Psoas muscle (tissue), 8 donors: Measurements from ENCODE around the gene SMAD2. TPM values are rescaled to one million over a fixed set of nuclear protein-coding genes. Genes with fewer than 3 reads are reported as not detected.

Experiments used
- ATAC-seq, 4 donors: fragments of 200-7000 bp; cut with Tn5 transposase; one replicate each; pipeline ENCODE4 v1.9.1; 2020; ENCODE audit warnings: moderate library complexity in 3 of 4, mild to moderate bottlenecking in 2 of 4
- DNase-seq, 2 donors: peaks; one replicate each; pipeline ENCODE4 v3.0.0-alpha.2; 2020
- H3K27ac ChIP-seq: fragments of 200-600 bp; one replicate; pipeline ENCODE4 v1.8.0; 2022
- H3K27me3 ChIP-seq, 3 donors: fragments of 200-600 bp in 1 of 3; one replicate each; pipeline versions ENCODE4 v1.6.1 to v1.8.0; 2013 to 2022; ENCODE audit warnings: low read length in 2 of 3, mild to moderate bottlenecking in 2 of 3, moderate library complexity in 1 of 3; ENCODE audit not compliant: insufficient read depth in 3 of 3
- H3K36me3 ChIP-seq, 2 donors: fragments of 200-600 bp in 1 of 2; one replicate each; pipeline versions ENCODE4 v1.6.1 to v1.8.0; 2013 to 2022; ENCODE audit warnings: low read depth in 1 of 2, mild to moderate bottlenecking in 1 of 2, moderate library complexity in 1 of 2; ENCODE audit not compliant: insufficient read depth in 1 of 2
- H3K4me1 ChIP-seq: fragments of 200-600 bp; one replicate; pipeline ENCODE4 v1.8.0; 2022
- H3K4me3 ChIP-seq: fragments of 200-600 bp; one replicate; pipeline ENCODE4 v1.8.0; 2022; ENCODE audit warnings: mild to moderate bottlenecking
- H3K9me3 ChIP-seq: fragments of 200-600 bp; one replicate; pipeline ENCODE4 v1.8.0; 2022
- WGBS, 3 donors: extraction: QIAGEN DNeasy Blood & Tissue Kit; methylation state at CpG; one replicate each; pipeline versions ENCODE4 v1.1.6 to v1.1.7; 2013; 5-methylcytosine and 5-hydroxymethylcytosine counted together
- intact Hi-C, 2 donors: fragments of 100-400 bp; cut with DNase I; formaldehyde crosslinking; loops; one replicate each; pipeline versions ENCODE4 v1.11.0 to v1.14.2; 2022
- polyA plus RNA-seq, 3 donors: library from polyadenylated mRNA; stranded (reverse); fragments of 200-250 nt; gene quantifications; one replicate each; pipeline ENCODE4 v1.2.3, GENCODE V29; 2013
- total RNA-seq, 4 donors: library from RNA; stranded (reverse); fragmentation: NEBNext Ultra II Directional in 2 of 4; extraction: Animal tissue kit (Norgen Biotek cat#: 25700) in 2 of 4; gene quantifications; one replicate each; pipeline versions ENCODE4 v1.2.1 to v1.2.4, GENCODE V29; 2021 to 2023
- TF ChIP-seq, protein P1 (sequence below): fragments of 200-600 bp; IDR thresholded peaks from one replicate; pipeline ENCODE4 v1.8.0; 2022; ENCODE audit warnings: antibody characterized with exemption
- donor health status: healthy with polysubstance abuse.
- donor health status: DM: no; HTN: no; CAD: no; lungs with moderate emphysema.
- donor health status: Bipolar disorder and iron deficiency.
- donor health status: healthy.
- donor health status: DM: yes; HTN: yes; CAD: no.
- donor health status: DM: no; HTN: no; CAD: no.
- donor health status: DM: no; HTN: no; CAD: no.
- donor health status: DM: yes; HTN: yes; CAD: no.

The SMAD2 gene
- total and polyA plus RNA-seq, 7 donors = 28.3 to 76.4 (median 60.1) TPM

DNA sequence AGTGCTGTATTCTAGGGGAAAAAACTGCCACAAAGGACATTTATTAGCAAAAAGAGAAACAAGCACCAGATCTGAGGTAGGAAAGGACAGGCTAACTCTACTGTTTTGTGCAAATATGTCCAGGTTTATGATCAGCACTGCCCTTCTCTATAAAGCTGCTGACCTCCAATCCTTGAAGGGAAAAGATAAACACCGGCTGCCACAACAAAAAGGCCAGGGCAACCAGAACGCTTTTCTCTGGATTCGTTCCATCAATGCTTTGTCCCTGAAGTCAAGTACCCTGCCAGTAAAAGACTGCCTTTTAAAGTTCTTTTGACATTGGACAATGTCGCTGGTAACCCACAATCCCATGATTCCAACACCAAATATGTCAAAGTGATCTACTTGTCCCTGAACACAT lies 21.0 kb downstream of the SMAD2 start:
- ATAC-seq = no peak

DNA sequence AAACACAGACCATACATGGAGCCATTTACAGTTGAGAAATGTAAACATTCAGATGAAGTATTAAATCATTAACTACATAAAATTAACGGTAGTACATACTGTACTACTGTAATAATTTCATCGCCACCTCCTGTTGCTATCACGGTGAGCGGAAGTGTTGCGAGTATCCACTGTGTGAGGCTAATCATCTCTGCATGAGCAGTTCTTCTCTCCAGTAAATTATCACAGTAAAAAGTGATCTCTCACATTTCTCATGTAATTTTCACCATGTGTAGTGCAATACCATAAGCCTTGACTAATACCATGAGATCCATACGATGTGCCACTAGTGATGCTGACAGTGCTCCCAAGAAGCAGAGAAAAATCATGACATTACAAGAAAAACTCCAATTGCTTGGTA lies 21.9 kb downstream of the SMAD2 start:
- no peaks in the 10 kb centered on the region for H3K36me3 ChIP-seq
- 91 to 97% (median 95%) methylated on average over 6 of the region's 6 CpGs for WGBS, 3 donors
- ATAC-seq = no peak

More for the DNA sequence above, 21.0 kb downstream of the SMAD2 start:
- Histone ChIP-seq H3K4me3 (no peak overlapping the region), H3K4me1 (peaks cover 33% of the 10 kb centered on the region), H3K27ac (no peak overlapping the region), H3K9me3 (peaks cover 8% of the 10 kb centered on the region), H3K36me3 (no peaks in the 10 kb centered on the region), H3K27me3 (no peaks in the 10 kb centered on the region)
- DNase-seq = no peak
- WGBS, 3 donors = 62 to 68% (median 67%) methylated on average over 4 of the region's 4 CpGs
- intact Hi-C loops = no loop called here
- TF ChIP-seq, protein P1, sequence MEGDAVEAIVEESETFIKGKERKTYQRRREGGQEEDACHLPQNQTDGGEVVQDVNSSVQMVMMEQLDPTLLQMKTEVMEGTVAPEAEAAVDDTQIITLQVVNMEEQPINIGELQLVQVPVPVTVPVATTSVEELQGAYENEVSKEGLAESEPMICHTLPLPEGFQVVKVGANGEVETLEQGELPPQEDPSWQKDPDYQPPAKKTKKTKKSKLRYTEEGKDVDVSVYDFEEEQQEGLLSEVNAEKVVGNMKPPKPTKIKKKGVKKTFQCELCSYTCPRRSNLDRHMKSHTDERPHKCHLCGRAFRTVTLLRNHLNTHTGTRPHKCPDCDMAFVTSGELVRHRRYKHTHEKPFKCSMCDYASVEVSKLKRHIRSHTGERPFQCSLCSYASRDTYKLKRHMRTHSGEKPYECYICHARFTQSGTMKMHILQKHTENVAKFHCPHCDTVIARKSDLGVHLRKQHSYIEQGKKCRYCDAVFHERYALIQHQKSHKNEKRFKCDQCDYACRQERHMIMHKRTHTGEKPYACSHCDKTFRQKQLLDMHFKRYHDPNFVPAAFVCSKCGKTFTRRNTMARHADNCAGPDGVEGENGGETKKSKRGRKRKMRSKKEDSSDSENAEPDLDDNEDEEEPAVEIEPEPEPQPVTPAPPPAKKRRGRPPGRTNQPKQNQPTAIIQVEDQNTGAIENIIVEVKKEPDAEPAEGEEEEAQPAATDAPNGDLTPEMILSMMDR = no peak

DNA sequence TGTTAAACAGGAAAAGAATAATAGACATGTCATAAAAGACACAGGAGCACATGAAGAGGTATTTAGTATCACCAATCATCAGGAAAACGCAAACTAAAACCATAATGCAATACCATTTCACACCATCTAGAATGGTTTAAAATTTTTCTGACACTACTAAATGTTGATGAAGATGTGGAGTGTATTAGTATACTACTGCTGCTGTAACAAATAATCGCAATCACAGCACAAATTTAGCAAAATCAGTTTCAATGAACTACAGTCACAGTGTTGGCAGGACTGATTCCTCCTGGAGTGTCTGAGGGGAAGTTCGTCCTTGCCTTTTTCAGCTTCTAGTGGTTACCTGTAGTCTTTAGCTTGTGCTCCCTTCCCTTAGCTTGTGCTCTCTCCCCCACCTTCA lies 24.1 kb downstream of the SMAD2 start:
- Histone ChIP-seq H3K36me3 (no peaks in the 10 kb centered on the region), H3K9me3 (peaks cover 8% of the 10 kb centered on the region), H3K27ac (no peak overlapping the region), H3K4me3 (no peak overlapping the region), H3K27me3 (no peaks in the 10 kb centered on the region), H3K4me1 (peaks cover 11% of the 10 kb centered on the region)
- no peak for ATAC-seq
- intact Hi-C loops = no loop called here
- TF ChIP-seq, protein P1 = no peak
- WGBS, 3 donors = 97 to 99% (median 99%) methylated on average over 3 of the region's 3 CpGs
- DNase-seq = no peak

More for the DNA sequence above, 21.9 kb downstream of the SMAD2 start:
- Histone ChIP-seq H3K27ac (no peak overlapping the region), H3K4me1 (peaks cover 24% of the 10 kb centered on the region), H3K27me3 (no peaks in the 10 kb centered on the region), H3K4me3 (no peak overlapping the region), H3K9me3 (peaks cover 8% of the 10 kb centered on the region)
- TF ChIP-seq, protein P1 = no peak
- intact Hi-C loops = no loop called here
- no peak for DNase-seq

DNA sequence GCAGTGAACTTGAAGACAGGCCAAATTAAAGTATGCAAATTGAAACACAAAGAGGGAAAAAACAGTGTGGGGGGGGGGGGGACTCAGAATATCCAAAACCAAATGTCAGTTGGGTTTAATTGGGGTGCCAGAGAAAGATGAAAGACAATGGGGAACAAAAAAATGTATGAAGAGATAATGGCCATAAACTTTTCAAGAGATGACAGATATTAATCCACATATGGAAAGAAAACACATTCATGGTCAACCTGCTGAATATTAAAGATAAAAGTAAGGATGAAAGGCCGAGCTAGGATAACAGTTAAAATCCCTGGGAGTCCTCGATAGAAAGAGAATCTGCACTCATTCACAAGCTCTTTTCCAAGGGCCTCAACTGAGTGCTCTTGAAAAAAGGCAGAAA lies 26.6 kb downstream of the SMAD2 start:
- WGBS, 3 donors = 97 to 98% (median 98%) methylated on average over 2 of the region's 2 CpGs
- intact Hi-C loops = no loop called here
- H3K36me3 ChIP-seq = no peaks in the 10 kb centered on the region
- H3K4me1 ChIP-seq = peaks cover 20% of the 10 kb centered on the region
- H3K27ac ChIP-seq = no peak overlapping the region
- H3K9me3 ChIP-seq = peaks cover 8% of the 10 kb centered on the region
- TF ChIP-seq, protein P1 = no peak
- DNase-seq = no peak
- no peak for ATAC-seq
- no peaks in the 10 kb centered on the region for H3K27me3 ChIP-seq
- H3K4me3 ChIP-seq = no peak overlapping the region

DNA sequence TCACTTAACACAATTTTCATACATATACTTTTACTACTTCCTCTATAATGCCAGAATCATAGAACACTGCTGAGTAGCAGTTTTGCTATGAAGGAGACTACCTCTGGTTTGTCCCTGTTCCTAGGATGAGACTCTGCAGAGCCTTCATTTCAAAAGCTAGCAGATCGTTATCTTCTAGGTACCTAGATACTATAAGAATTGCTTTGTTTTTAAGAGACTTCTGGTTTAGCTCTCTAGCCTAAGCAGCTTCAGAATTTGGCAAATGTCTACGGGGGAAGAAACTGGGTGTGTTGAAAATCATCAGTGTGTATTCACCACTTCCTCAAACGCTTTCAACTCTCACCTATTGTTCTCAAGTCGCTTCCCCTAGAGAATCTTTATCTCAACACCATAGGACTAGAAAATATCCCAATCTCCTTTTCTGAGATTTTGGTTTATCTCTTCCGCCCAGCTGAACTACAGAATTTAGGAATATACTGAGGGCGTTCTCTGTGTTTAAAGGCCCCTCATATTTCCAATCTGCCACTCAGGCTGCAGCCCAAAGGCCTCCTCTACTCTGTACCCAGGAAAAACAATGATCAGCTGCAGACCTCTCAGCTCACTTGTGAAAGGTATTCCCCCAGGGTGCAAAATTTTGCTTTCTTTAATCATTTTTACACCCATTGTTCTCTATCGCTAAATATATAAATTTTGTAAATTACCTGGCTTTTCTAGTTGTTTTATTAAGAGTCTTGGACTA lies 28.7 kb downstream of the SMAD2 start:
- peaks cover 28% of the 10 kb centered on the region for H3K4me1 ChIP-seq
- no peak for ATAC-seq

More for the DNA sequence above, 28.7 kb downstream of the SMAD2 start:
- Histone ChIP-seq H3K36me3 (no peaks in the 10 kb centered on the region), H3K9me3 (peaks cover 8% of the 10 kb centered on the region), H3K27ac (no peak overlapping the region), H3K4me3 (no peak overlapping the region), H3K27me3 (no peaks in the 10 kb centered on the region)
- intact Hi-C loops = no loop called here
- DNase-seq = no peak
- TF ChIP-seq, protein P1 = no peak
- WGBS, 3 donors = 79 to 85% (median 82%) methylated on average over 7 of the region's 7 CpGs
